Left ventricle myocardium inferior (tissue), 1 donor: ENCODE results near the gene MPHOSPH9. TPM values are rescaled to one million over a fixed set of nuclear protein-coding genes. Genes with fewer than 3 reads are reported as not detected.

ENCODE experiments used
- DNase-seq: peaks from one replicate; pipeline ENCODE4 v3.0.0-alpha.2; 2020
- H3K27ac ChIP-seq: fragments of 200-600 bp; replicated peaks from 2 replicates; pipeline ENCODE4 v1.8.0; 2021
- H3K27me3 ChIP-seq: fragments of 200-600 bp; 2 replicates; pipeline ENCODE4 v1.8.0; 2021; ENCODE audit warnings: low read depth
- H3K36me3 ChIP-seq: fragments of 200-600 bp; 2 replicates; pipeline ENCODE4 v1.8.0; 2021
- H3K4me1 ChIP-seq: fragments of 200-600 bp; 2 replicates; pipeline ENCODE4 v1.8.0; 2021
- H3K4me3 ChIP-seq: fragments of 200-600 bp; 2 replicates; pipeline ENCODE4 v1.8.0; 2021; ENCODE audit warnings: mild to moderate bottlenecking, moderate library complexity
- H3K9me3 ChIP-seq: fragments of 200-600 bp; replicated peaks from 2 replicates; pipeline ENCODE4 v1.8.0; 2021
- CTCF ChIP-seq: fragments of 200-600 bp; IDR thresholded peaks from 2 replicates; pipeline ENCODE4 v1.8.0; 2021; ENCODE audit warnings: antibody characterized with exemption, mild to moderate bottlenecking, borderline replicate concordance
- intact Hi-C: fragments of 100-400 bp; cut with micrococcal nuclease; formaldehyde crosslinking; loops from one replicate; pipeline ENCODE4 v1.11.0; 2022
- total RNA-seq: library from RNA; stranded (reverse); fragmentation: NEBNext Ultra II Directional; extraction: Animal tissue kit (Norgen Biotek cat#: 25700); gene quantifications from one replicate; pipeline ENCODE4 v1.2.1, GENCODE V29; 2021
- donor health status: DM: no; HTN: yes; CAD: no; lungs with severe emphysema.

The MPHOSPH9 gene
- total RNA-seq, 1 donor from 2014 or later, result 23.9 TPM

DNA sequence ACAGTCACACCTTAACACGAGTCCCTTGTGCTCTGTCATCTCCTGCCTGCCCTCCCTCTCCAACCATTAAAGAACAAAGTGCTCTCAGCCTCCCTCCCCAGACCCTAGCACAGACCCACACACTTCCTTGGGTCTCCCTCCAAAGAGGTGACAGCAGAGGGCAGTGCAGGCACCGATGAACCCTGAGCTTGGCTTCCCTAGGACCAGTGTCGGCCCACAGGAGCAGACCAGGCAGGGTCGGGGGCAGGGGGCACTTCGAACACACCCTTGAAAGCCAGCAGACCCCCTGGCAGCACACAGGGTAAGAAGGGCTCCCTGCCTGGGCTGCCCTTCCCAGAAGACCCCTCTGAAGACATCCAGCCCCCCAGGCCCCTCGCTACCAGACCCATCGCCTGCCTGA is 31.7 kb upstream of the MPHOSPH9 start:
- intact Hi-C loops, result no loop called here
- peaks cover 24% of the 10 kb centered on the region for H3K4me1 ChIP-seq
- H3K27me3 ChIP-seq, result no peaks in the 10 kb centered on the region
- no peak overlapping the region for H3K27ac ChIP-seq
- TF ChIP-seq CTCF, result peak; percentile 28
- H3K4me3 ChIP-seq, result no peak overlapping the region
- H3K36me3 ChIP-seq, result peaks cover 48% of the 10 kb centered on the region
- H3K9me3 ChIP-seq, result no peaks in the 10 kb centered on the region
- no peak for DNase-seq

GRCh38 chr12:123263196-123263817 is 30.4 kb upstream of the MPHOSPH9 start:
- intact Hi-C loops, result no loop called here

DNA sequence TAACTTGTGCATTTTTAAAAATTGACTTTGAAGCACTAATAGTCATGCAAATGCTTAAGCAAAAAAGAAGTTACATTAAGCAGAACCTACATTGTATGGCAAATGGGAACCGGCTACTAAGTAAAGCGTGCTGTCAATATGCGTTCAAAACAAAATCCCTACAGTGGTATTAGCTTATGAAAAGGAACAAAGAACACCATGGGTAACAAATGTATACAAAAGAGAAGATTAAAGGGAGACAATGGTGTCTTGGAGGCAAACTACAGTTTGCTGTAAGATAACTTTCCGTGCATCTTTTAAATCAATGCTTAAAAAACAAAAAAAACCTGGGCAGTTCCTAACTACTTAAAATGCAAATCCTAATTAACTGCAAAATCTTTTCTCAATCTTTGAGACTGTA is 28.3 kb upstream of the MPHOSPH9 start:
- Histone ChIP-seq H3K36me3 (peaks cover 72% of the 10 kb centered on the region), H3K4me1 (peaks cover 5% of the 10 kb centered on the region), H3K4me3 (no peak overlapping the region), H3K27ac (no peak overlapping the region), H3K27me3 (no peaks in the 10 kb centered on the region), H3K9me3 (no peaks in the 10 kb centered on the region)
- no peak for TF ChIP-seq CTCF
- intact Hi-C loops, result no loop called here
- DNase-seq, result no peak

More at GRCh38 chr12:123263196-123263817, 30.4 kb upstream of the MPHOSPH9 start:
- no peaks in the 10 kb centered on the region for H3K9me3 ChIP-seq
- TF ChIP-seq CTCF, result no peak
- no peak overlapping the region for H3K4me3 ChIP-seq
- H3K36me3 ChIP-seq, result peaks cover 59% of the 10 kb centered on the region
- no peak for DNase-seq
- peaks cover 13% of the 10 kb centered on the region for H3K4me1 ChIP-seq
- H3K27me3 ChIP-seq, result no peaks in the 10 kb centered on the region
- H3K27ac ChIP-seq, result no peak overlapping the region

DNA sequence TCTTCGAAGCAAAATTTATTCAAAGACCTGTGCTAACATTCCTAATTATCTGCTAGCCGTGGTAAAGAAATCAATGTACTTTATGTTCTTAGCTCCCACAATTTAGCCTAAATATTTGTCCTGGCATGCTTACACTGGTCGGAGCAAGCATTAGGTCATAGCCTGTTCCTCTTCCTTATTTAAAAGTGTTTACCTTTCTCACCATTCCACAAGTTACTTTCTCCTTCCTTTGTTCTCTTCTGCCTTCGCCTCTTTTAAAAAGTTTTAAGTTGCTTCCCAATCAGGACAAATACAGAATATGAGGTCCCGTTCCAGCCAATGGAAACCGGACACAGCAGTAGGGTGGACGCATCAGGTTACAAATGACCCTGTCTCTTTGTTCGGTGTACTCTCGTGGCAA is 27.1 kb upstream of the MPHOSPH9 start:
- TF ChIP-seq CTCF, result no peak
- H3K9me3 ChIP-seq, result no peaks in the 10 kb centered on the region
- peaks cover 6% of the 10 kb centered on the region for H3K4me1 ChIP-seq
- DNase-seq, result no peak
- H3K27ac ChIP-seq, result no peak overlapping the region
- intact Hi-C loops, result no loop called here
- no peaks in the 10 kb centered on the region for H3K27me3 ChIP-seq
- peaks cover 78% of the 10 kb centered on the region for H3K36me3 ChIP-seq
- H3K4me3 ChIP-seq, result no peak overlapping the region

DNA sequence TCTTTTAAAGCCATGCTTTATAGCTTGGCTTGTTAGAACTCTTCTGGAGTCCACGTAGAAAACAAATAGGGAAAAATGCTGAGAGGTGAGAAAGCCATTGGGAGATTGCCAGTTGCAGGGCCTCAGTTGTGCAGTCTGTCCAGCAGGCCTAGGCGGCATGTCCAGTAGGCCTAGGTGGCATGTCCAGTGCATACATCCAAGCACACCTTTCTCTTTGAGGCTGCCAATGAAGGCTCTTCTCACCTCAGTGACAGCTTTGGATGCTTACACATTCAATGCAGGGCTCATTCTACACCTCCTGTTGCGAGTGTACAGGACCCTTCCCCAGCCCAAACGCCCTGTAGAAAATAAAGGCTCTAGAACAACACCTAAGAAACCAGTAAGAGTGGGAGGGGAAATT is 25.7 kb upstream of the MPHOSPH9 start:
- no peak for TF ChIP-seq CTCF
- no peaks in the 10 kb centered on the region for H3K27me3 ChIP-seq
- H3K27ac ChIP-seq, result no peak overlapping the region
- intact Hi-C loops, result no loop called here
- H3K4me1 ChIP-seq, result peaks cover 21% of the 10 kb centered on the region
- H3K36me3 ChIP-seq, result peaks cover 81% of the 10 kb centered on the region
- H3K9me3 ChIP-seq, result no peaks in the 10 kb centered on the region
- no peak overlapping the region for H3K4me3 ChIP-seq
- no peak for DNase-seq
